Activated CD8-positive, alpha-beta memory T cell treated with anti-CD3 and anti-CD28 coated beads, Interleukin-2, amount 10 ng/mL, durations not matched to agents 7 days and 5 days (primary cell): ENCODE measurements around the gene MANBA. TPM values are rescaled to one million over a fixed set of nuclear protein-coding genes. Genes with fewer than 3 reads are reported as not detected.

ENCODE experiments used
- ATAC-seq: fragments of 150-1000 bp; cut with Tn5 transposase; one replicate; pipeline ENCODE4 v1.10.0; 2021; ENCODE audit warnings: moderate library complexity
- CTCF ChIA-PET: fragments of 350-600 bp; sonication (Branson Sonifier 250); formaldehyde crosslinking; loops from one replicate; lab custom pipeline; 2021; ENCODE audit warnings: antibody characterized with exemption; lab: Charles Lee
- DNase-seq: peaks from one replicate; pipeline ENCODE4 v3.0.0-alpha.2; 2020
- H3K27ac Mint-ChIP-seq: one replicate; pipeline ENCODE4 v1.8.0; 2021; ENCODE audit warnings: mild to moderate bottlenecking, mixed read lengths
- H3K27me3 Mint-ChIP-seq: one replicate; pipeline ENCODE4 v1.8.0; 2021; ENCODE audit warnings: mixed read lengths
- H3K36me3 Mint-ChIP-seq: one replicate; pipeline ENCODE4 v1.8.0; 2021; ENCODE audit warnings: mild to moderate bottlenecking, mixed read lengths
- H3K4me1 Mint-ChIP-seq: one replicate; pipeline ENCODE4 v1.8.0; 2021; ENCODE audit warnings: mixed read lengths
- H3K4me3 Mint-ChIP-seq: one replicate; pipeline ENCODE4 v1.8.0; 2021; ENCODE audit warnings: mild to moderate bottlenecking, moderate library complexity, mixed read lengths
- H3K9me3 Mint-ChIP-seq: one replicate; pipeline ENCODE4 v1.8.0; 2022; ENCODE audit warnings: low read depth, mixed read lengths
- total RNA-seq, 2 experiments: library from RNA; stranded (reverse); gene quantifications; one replicate each; pipeline ENCODE4 v1.2.3, GENCODE V29; 2021

The MANBA gene
- total RNA-seq, result 10 to 100 TPM; 12.1 to 16.5 TPM

GRCh38 chr4:102760645-102761295 lies at the start of gene MANBA:
TSS of gene MANBA (minus strand) at chr4:102760968. CDS start at chr4:102760894, 74 bp downstream.
- Mint-ChIP-seq H3K27ac (peak within 1 kb of the TSS; percentile 89), H3K4me1 (peaks cover 24% of the 10 kb centered on the region), H3K36me3 (peaks cover 15% of the 10 kb centered on the region), H3K27me3 (peaks cover 5% of the 10 kb centered on the region), H3K4me3 (peak within 1 kb of the TSS; percentile 88), H3K9me3 (no peaks in the 10 kb centered on the region)
- DNase-seq (peak; percentile 90), ATAC-seq (peak; percentile 96)
- CTCF ChIA-PET, result interaction anchor here (1.1 to 1.3 kb wide), 4 partner anchors 133 to 331 kb away, joined by 3 read pairs; no protein-coding TSS in a partner anchor

GRCh38 chr4:102809691-102810090 lies 48.9 kb upstream of the MANBA start:
- Mint-ChIP-seq H3K4me1 (peaks cover 65% of the 10 kb centered on the region), H3K36me3 (peaks cover 67% of the 10 kb centered on the region), H3K27me3 (no peaks in the 10 kb centered on the region), H3K4me3 (no peak overlapping the region), H3K9me3 (no peaks in the 10 kb centered on the region), H3K27ac (peak overlapping the region; percentile 56)
- CTCF ChIA-PET, result interaction anchor here (0.7 to 1.6 kb wide), 4 partner anchors 9 to 199 kb away, joined by 3 read pairs; no protein-coding TSS in a partner anchor
- ATAC-seq (no peak), DNase-seq (no peak)

GRCh38 chr4:102809190-102809589 lies 48.4 kb upstream of the MANBA start:
- H3K27me3 Mint-ChIP-seq, result no peaks in the 10 kb centered on the region
- peak; percentile 49 for ATAC-seq
- H3K4me3 Mint-ChIP-seq, result no peak overlapping the region
- DNase-seq, result no peak
- peaks cover 66% of the 10 kb centered on the region for H3K36me3 Mint-ChIP-seq
- no peaks in the 10 kb centered on the region for H3K9me3 Mint-ChIP-seq
- CTCF ChIA-PET, result interaction anchor here (1.1 to 1.6 kb wide), 2 partner anchors 12 to 199 kb away, joined by 3 read pairs; no protein-coding TSS in a partner anchor
- H3K27ac Mint-ChIP-seq, result peak overlapping the region; percentile 41
- H3K4me1 Mint-ChIP-seq, result peaks cover 61% of the 10 kb centered on the region

- Mint-ChIP-seq H3K4me1 (peaks cover 53% of the 10 kb centered on the region), H3K27me3 (no peaks in the 10 kb centered on the region), H3K27ac (peak overlapping the region; percentile 51), H3K4me3 (no peak overlapping the region), H3K36me3 (peaks cover 61% of the 10 kb centered on the region), H3K9me3 (no peaks in the 10 kb centered on the region)
- ATAC-seq (no peak), DNase-seq (no peak)
- CTCF ChIA-PET, result no interaction called here
Measured at GRCh38 chr4:102808009-102808408, 47.2 kb upstream of the MANBA start.

- ATAC-seq, result no peak
- H3K4me1 Mint-ChIP-seq, result peaks cover 51% of the 10 kb centered on the region
- no peaks in the 10 kb centered on the region for H3K27me3 Mint-ChIP-seq
- no peak overlapping the region for H3K27ac Mint-ChIP-seq
- H3K36me3 Mint-ChIP-seq, result peaks cover 63% of the 10 kb centered on the region
- no peak for DNase-seq
- no peak overlapping the region for H3K4me3 Mint-ChIP-seq
- no peaks in the 10 kb centered on the region for H3K9me3 Mint-ChIP-seq
- CTCF ChIA-PET, result interaction anchor here (1.5 kb wide), 1 partner anchor 201 kb away, joined by 3 read pairs; no protein-coding TSS in a partner anchor
Measured at GRCh38 chr4:102807345-102807744, 46.6 kb upstream of the MANBA start.

- Mint-ChIP-seq H3K36me3 (peaks cover 70% of the 10 kb centered on the region), H3K27me3 (no peaks in the 10 kb centered on the region), H3K4me3 (no peak overlapping the region), H3K9me3 (no peaks in the 10 kb centered on the region), H3K4me1 (peaks cover 6% of the 10 kb centered on the region), H3K27ac (no peak overlapping the region)
- CTCF ChIA-PET, result interaction anchor here (0.9 kb wide), 1 partner anchor 16 kb away, joined by 3 read pairs; no protein-coding TSS in a partner anchor
- no peak for DNase-seq
- no peak for ATAC-seq
Measured at GRCh38 chr4:102799816-102800215, 39.0 kb upstream of the MANBA start.

GRCh38 chr4:102794999-102795398 lies 34.2 kb upstream of the MANBA start:
- ATAC-seq (no peak), DNase-seq (no peak)
- H3K27me3 Mint-ChIP-seq, result no peaks in the 10 kb centered on the region
- CTCF ChIA-PET, result no interaction called here
- no peak overlapping the region for H3K4me3 Mint-ChIP-seq
- no peak overlapping the region for H3K27ac Mint-ChIP-seq
- peaks cover 11% of the 10 kb centered on the region for H3K4me1 Mint-ChIP-seq
- peaks cover 74% of the 10 kb centered on the region for H3K36me3 Mint-ChIP-seq
- H3K9me3 Mint-ChIP-seq, result no peaks in the 10 kb centered on the region

- no peak for DNase-seq
- Mint-ChIP-seq H3K4me1 (peaks cover 17% of the 10 kb centered on the region), H3K9me3 (no peaks in the 10 kb centered on the region), H3K27me3 (no peaks in the 10 kb centered on the region), H3K4me3 (no peak overlapping the region), H3K36me3 (peaks cover 59% of the 10 kb centered on the region), H3K27ac (no peak overlapping the region)
- CTCF ChIA-PET, result no interaction called here
- peak; percentile 27 for ATAC-seq
Measured at GRCh38 chr4:102792361-102792936, 31.7 kb upstream of the MANBA start.

GRCh38 chr4:102791318-102791835 lies 30.6 kb upstream of the MANBA start:
- Mint-ChIP-seq H3K27ac (no peak overlapping the region), H3K27me3 (no peaks in the 10 kb centered on the region), H3K9me3 (no peaks in the 10 kb centered on the region), H3K36me3 (peaks cover 52% of the 10 kb centered on the region), H3K4me3 (no peak overlapping the region), H3K4me1 (peaks cover 18% of the 10 kb centered on the region)
- CTCF ChIA-PET, result no interaction called here
- DNase-seq (no peak), ATAC-seq (no peak)

- CTCF ChIA-PET, result no interaction called here
- no peaks in the 10 kb centered on the region for H3K27me3 Mint-ChIP-seq
- ATAC-seq (no peak), DNase-seq (no peak)
- H3K9me3 Mint-ChIP-seq, result no peaks in the 10 kb centered on the region
- H3K27ac Mint-ChIP-seq, result no peak overlapping the region
- peaks cover 18% of the 10 kb centered on the region for H3K4me1 Mint-ChIP-seq
- peaks cover 32% of the 10 kb centered on the region for H3K36me3 Mint-ChIP-seq
- H3K4me3 Mint-ChIP-seq, result no peak overlapping the region
Measured at GRCh38 chr4:102789317-102789717, 28.5 kb upstream of the MANBA start.

- no peak for ATAC-seq
- CTCF ChIA-PET, result no interaction called here
- H3K4me1 Mint-ChIP-seq, result peaks cover 18% of the 10 kb centered on the region
- no peaks in the 10 kb centered on the region for H3K27me3 Mint-ChIP-seq
- H3K9me3 Mint-ChIP-seq, result no peaks in the 10 kb centered on the region
- no peak overlapping the region for H3K4me3 Mint-ChIP-seq
- no peak for DNase-seq
- H3K27ac Mint-ChIP-seq, result no peak overlapping the region
- H3K36me3 Mint-ChIP-seq, result peaks cover 24% of the 10 kb centered on the region
Measured at GRCh38 chr4:102787944-102788343, 27.2 kb upstream of the MANBA start.

GRCh38 chr4:102787096-102787881 lies 26.5 kb upstream of the MANBA start:
- Mint-ChIP-seq H3K36me3 (peaks cover 18% of the 10 kb centered on the region), H3K9me3 (no peaks in the 10 kb centered on the region), H3K4me3 (no peak overlapping the region), H3K27me3 (no peaks in the 10 kb centered on the region), H3K27ac (no peak overlapping the region), H3K4me1 (peaks cover 17% of the 10 kb centered on the region)
- DNase-seq, result no peak
- CTCF ChIA-PET, result no interaction called here
- ATAC-seq, result no peak

GRCh38 chr4:102786279-102786678 lies 25.5 kb upstream of the MANBA start:
- CTCF ChIA-PET, result no interaction called here
- no peak overlapping the region for H3K27ac Mint-ChIP-seq
- no peaks in the 10 kb centered on the region for H3K27me3 Mint-ChIP-seq
- H3K4me3 Mint-ChIP-seq, result no peak overlapping the region
- peaks cover 9% of the 10 kb centered on the region for H3K36me3 Mint-ChIP-seq
- peaks cover 12% of the 10 kb centered on the region for H3K4me1 Mint-ChIP-seq
- no peak for ATAC-seq
- no peaks in the 10 kb centered on the region for H3K9me3 Mint-ChIP-seq
- DNase-seq, result no peak
